Erythroblast (primary cell): ENCODE data around the gene MYH16.

Experiments
- GATA1 ChIP-seq: IDR thresholded peaks from 2 replicates; pipeline ENCODE4 v1.6.1; 2011; ENCODE audit warnings: low read depth, mild to moderate bottlenecking, control low read depth, low read length, moderate library complexity
- POLR2A ChIP-seq: IDR thresholded peaks from 2 replicates; pipeline ENCODE4 v1.6.1; 2011; ENCODE audit warnings: mild to moderate bottlenecking, low read length

DNA sequence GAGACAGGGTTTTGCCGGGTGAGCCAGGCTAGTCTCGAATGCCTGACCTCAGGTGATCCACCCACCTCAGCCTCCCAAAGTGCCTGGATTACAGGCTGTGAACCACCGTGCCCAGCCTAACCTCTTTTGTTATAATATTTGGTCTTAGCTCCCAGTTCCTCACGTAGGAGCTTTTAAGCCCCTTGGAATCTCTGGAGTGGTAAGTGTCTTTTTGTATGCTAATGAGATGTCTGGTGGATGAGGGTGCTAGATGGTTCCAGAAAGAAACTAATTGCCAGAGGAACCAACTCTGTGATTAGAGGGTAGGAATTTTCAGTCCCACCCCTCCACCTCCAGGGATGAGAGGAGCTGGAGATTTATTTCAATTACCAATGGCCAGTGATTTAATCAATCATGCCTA is 47.7 kb downstream of the MYH16 start:
- no peak for TF ChIP-seq POLR2A
- no peak for TF ChIP-seq GATA1
